Lung (tissue), 12 donors: ENCODE data around the gene PALLD. TPM values are rescaled to one million over a fixed set of nuclear protein-coding genes. Genes with fewer than 3 reads are reported as not detected.

Experiments used
- ATAC-seq: fragments of 200-7000 bp; cut with Tn5 transposase; one replicate; pipeline ENCODE4 v1.9.1; 2020; ENCODE audit warnings: moderate number of reproducible peaks; ENCODE audit not compliant: insufficient read depth, low FRiP score
- DNase-seq, 3 donors: peaks; one replicate each; pipeline ENCODE4 v3.0.0-alpha.2; 2013 to 2017
- H3K27ac ChIP-seq, 2 donors: one replicate each; pipeline ENCODE4 v1.5.1; 2013; ENCODE audit warnings: mild to moderate bottlenecking in 2 of 2, moderate library complexity in 2 of 2, control low read depth in 1 of 2, inconsistent platforms in 1 of 2, low read depth in 1 of 2, low read length in 1 of 2
- H3K27me3 ChIP-seq, 3 donors: one replicate each; pipeline ENCODE4 v1.5.1; 2013; ENCODE audit warnings: low read length in 2 of 3; ENCODE audit not compliant: control insufficient read depth in 3 of 3, insufficient read depth in 3 of 3
- H3K36me3 ChIP-seq, 4 donors: one replicate each; pipeline ENCODE4 v1.5.1; 2013; ENCODE audit warnings: low read length in 4 of 4, mild to moderate bottlenecking in 1 of 4, moderate library complexity in 1 of 4; ENCODE audit not compliant: control insufficient read depth in 4 of 4, insufficient read depth in 4 of 4
- H3K4me1 ChIP-seq, 5 donors: one replicate each; pipeline ENCODE4 v1.5.1; 2013; ENCODE audit warnings: low read length in 5 of 5, mild to moderate bottlenecking in 2 of 5, moderate library complexity in 1 of 5; ENCODE audit not compliant: control insufficient read depth in 5 of 5, insufficient read depth in 5 of 5
- H3K4me3 ChIP-seq: one replicate; pipeline ENCODE4 v1.5.1; 2013; ENCODE audit warnings: mild to moderate bottlenecking, control low read depth, moderate library complexity
- H3K9ac ChIP-seq, 2 donors: one replicate each; pipeline ENCODE4 v1.5.1; 2013; ENCODE audit warnings: low read length in 2 of 2, control low read depth in 1 of 2; ENCODE audit not compliant: insufficient read depth in 1 of 2
- H3K9me3 ChIP-seq, 4 donors: one replicate each; pipeline ENCODE4 v1.5.1; 2013; ENCODE audit warnings: low read length in 3 of 4, mild to moderate bottlenecking in 1 of 4, moderate library complexity in 1 of 4; ENCODE audit not compliant: control insufficient read depth in 4 of 4, insufficient read depth in 3 of 4
- CTCF ChIP-seq: IDR thresholded peaks from 2 replicates; pipeline ENCODE4 v1.5.1; 2012; ENCODE audit warnings: mild to moderate bottlenecking; ENCODE audit errors: control extremely low read depth, extremely low read depth
- WGBS, 2 donors: extraction: QIAGEN DNeasy Blood & Tissue Kit; methylation state at CpG; one replicate each; pipeline ENCODE4 v1.1.7; 2013; 5-methylcytosine and 5-hydroxymethylcytosine counted together
- polyA plus RNA-seq, 2 donors: library from polyadenylated mRNA; stranded (reverse); fragments of 200-250 nt; gene quantifications; one replicate each; pipeline ENCODE4 v1.2.1, GENCODE V29; 2013
- total RNA-seq, 2 donors: library from RNA; depleted of rRNA in 1 of 2; stranded (reverse); fragments of >200 nt in 1 of 2; gene quantifications; one replicate each; pipeline ENCODE4 v1.2.1, GENCODE V29; 2014 to 2021
- donor health status: control.
- donor health status: control.
- donor health status: Bipolar disorder and iron deficiency.
- donor health status: healthy.
- donor health status: DM: yes; HTN: yes; CAD: no.

Gene PALLD
- total and polyA plus RNA-seq, 4 donors = 20.7 to 139 (median 63.0) TPM

DNA sequence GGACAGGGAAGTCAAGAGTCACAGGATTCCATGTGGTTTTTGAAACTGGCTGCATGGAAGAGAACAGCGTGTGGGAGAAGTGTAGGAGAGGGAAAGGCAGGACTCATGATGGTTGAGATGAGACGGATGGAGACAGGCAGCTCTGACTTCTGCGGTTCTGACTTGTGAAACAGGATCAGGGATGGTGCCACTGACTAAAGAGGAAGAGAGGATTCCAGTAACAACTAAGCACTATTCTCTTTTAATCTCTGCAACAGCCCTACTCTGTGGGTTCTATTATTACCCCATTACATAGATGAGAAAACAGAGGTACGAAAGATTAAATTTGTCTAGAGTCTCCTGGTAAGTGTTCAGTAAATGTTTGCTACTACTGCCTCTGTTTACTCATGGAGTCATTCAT, 356.9 kb downstream of the PALLD start:
- Histone ChIP-seq H3K9ac (no peak overlapping the region), H3K4me3 (no peak overlapping the region), H3K9me3 (peaks cover 0 to 3% (median 0%) of the 10 kb centered on the region in 4 donors), H3K27me3 (no peaks in the 10 kb centered on the region), H3K36me3 (peaks cover 1 to 19% (median 12%) of the 10 kb centered on the region in 4 donors), H3K27ac (peak overlapping the region; percentile 4 to 13), H3K4me1 (peaks cover 8 to 32% (median 28%) of the 10 kb centered on the region in 5 donors)
- no peak for DNase-seq
- no peak for ATAC-seq
- WGBS, 2 donors = 59 to 76% methylated on average over 4 of the region's 4 CpGs
- TF ChIP-seq CTCF = no peak

- Histone ChIP-seq H3K9ac (no peak overlapping the region), H3K4me3 (no peak overlapping the region), H3K36me3 (peaks cover 1 to 19% (median 12%) of the 10 kb centered on the region in 4 donors), H3K4me1 (peaks cover 4 to 33% (median 26%) of the 10 kb centered on the region in 5 donors), H3K27me3 (no peaks in the 10 kb centered on the region), H3K27ac (peak overlapping the region in 1 of 2 donors; percentile 13), H3K9me3 (peaks cover 0 to 3% (median 0%) of the 10 kb centered on the region in 4 donors)
- 72 to 76% methylated on average over 8 of the region's 8 CpGs for WGBS, 2 donors
- no peak for DNase-seq
- TF ChIP-seq CTCF = no peak
- no peak for ATAC-seq
These were observed 357.6 kb downstream of the PALLD start for GRCh38 chr4:168854350-168854921.

DNA sequence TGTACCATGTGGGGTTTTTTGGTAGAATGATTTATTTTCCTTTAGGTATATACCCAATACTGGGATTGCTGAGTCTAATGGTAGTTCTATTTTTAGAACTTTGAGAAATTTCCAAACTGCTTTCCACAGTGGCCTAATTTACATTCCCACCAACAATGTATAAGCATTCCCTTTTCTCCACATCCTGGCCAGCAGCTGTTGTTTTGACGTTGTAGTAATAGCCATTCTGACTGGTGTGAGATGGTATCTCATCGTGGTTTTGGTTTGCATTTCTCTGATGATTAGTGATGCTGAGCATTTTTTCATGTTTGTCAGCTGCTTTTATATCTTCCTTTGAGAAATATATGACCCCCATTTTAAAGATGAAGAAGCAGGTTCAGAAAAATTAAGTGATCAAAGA, 359.5 kb downstream of the PALLD start:
- H3K4me3 ChIP-seq = no peak overlapping the region
- peak in 2 of 3 donors; percentile 21 to 54 for DNase-seq
- H3K9ac ChIP-seq = no peak overlapping the region
- TF ChIP-seq CTCF = no peak
- H3K9me3 ChIP-seq = peaks cover 0 to 3% (median 0%) of the 10 kb centered on the region in 4 donors
- H3K27me3 ChIP-seq = no peaks in the 10 kb centered on the region
- no peak for ATAC-seq
- 45 to 56% methylated on average over 2 of the region's 2 CpGs for whole genome bisulfite sequencing, 2 donors
- H3K36me3 ChIP-seq = peaks cover 1 to 19% (median 12%) of the 10 kb centered on the region in 4 donors
- peaks cover 0 to 30% (median 25%) of the 10 kb centered on the region in 5 donors for H3K4me1 ChIP-seq
- peak overlapping the region in 1 of 2 donors; percentile 27 for H3K27ac ChIP-seq
